RWPE1 (cell line): ENCODE results near the gene KIZ.

Experiments used
- CTCF ChIA-PET: fragments of 350-600 bp; sonication (Branson Sonifier 250); formaldehyde crosslinking; extraction: SDS; loops from one replicate; lab custom pipeline; 2021; lab: Yijun Ruan, JAX
- POLR2A ChIA-PET: fragments of 400-600 bp; formaldehyde crosslinking; extraction: SDS; loops from one replicate; lab custom pipeline; 2020; ENCODE audit warnings: antibody characterized with exemption; ENCODE audit not compliant: low non-redundant PET; lab: Yijun Ruan, JAX
- DNase-seq: peaks from one replicate; pipeline ENCODE4 v3.0.0; 2012; ENCODE audit warnings: low spot score
- H3K27ac ChIP-seq: fragments of 450-650 bp; 2 replicates; pipeline ENCODE4 v1.5.1; 2017
- CTCF ChIP-seq: fragments of 450-650 bp; conservative IDR thresholded peaks from 2 replicates; pipeline ENCODE4 v1.5.1; 2017; ENCODE audit warnings: low read depth, mild to moderate bottlenecking

Gene KIZ

GRCh38 chr20:21111416-21111815 lies 14.5 kb upstream of the KIZ start:
- POLR2A ChIA-PET, result no interaction called here
- CTCF ChIA-PET, result interaction anchor here (0.6 to 0.7 kb wide), 2 partner anchors 72 to 257 kb away, joined by 3 to 5 read pairs; no protein-coding TSS in a partner anchor
- no peak overlapping the region for H3K27ac ChIP-seq
- no peak for TF ChIP-seq CTCF
- DNase-seq, result no peak

DNA sequence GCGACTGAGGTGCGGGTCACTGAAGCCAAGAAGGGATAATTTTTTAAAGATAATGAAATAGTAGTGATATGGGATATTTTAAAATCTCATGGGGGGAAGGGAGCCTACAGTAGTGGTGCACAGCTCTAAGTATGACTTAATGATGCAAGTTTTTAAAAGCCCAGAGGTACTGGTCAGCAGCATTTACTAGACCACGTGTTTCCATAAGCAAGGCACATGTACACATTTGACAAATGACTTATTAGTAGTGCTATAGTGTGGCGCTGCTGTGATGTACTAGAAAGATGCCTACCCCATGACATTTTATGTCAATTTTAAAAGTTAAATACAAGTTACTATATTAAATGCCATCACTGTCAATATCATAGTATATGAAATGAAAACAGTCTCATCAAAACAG lies 12.2 kb upstream of the KIZ start:
- no peak overlapping the region for H3K27ac ChIP-seq
- no peak for DNase-seq
- ChIA-PET CTCF (no interaction called here), POLR2A (no interaction called here)
- no peak for TF ChIP-seq CTCF

DNA sequence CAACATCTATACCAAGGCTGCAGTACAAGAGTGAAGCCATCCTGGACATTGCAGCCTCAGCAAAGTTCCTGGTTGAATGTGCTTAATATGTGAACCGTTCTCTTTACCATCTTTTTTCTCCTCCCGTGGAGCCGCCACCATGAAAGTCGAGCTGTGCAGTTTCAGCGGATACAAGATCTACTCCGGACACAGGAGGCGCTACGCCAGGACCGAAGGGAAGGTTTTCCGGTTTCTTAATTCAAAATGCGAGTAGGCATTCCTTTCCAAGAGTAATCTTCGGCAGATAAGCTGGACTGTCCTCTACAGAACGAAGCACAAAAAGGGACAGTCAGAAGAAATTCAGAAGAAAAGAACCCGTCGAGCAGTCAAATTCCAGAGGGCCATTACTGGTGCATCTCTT lies 11.3 kb upstream of the KIZ start:
- CTCF ChIA-PET, result no interaction called here

GRCh38 chr20:21117521-21117920 lies 8.4 kb upstream of the KIZ start:
- ChIA-PET CTCF (interaction anchor here (0.8 kb wide), 1 partner anchor 65 kb away, joined by 5 read pairs; no protein-coding TSS in a partner anchor), POLR2A (no interaction called here)
- no peak overlapping the region for H3K27ac ChIP-seq
- no peak for TF ChIP-seq CTCF
- no peak for DNase-seq

More for the DNA sequence above, 11.3 kb upstream of the KIZ start:
- no peak for TF ChIP-seq CTCF
- DNase-seq, result no peak
- POLR2A ChIA-PET, result no interaction called here
- H3K27ac ChIP-seq, result no peak overlapping the region

DNA sequence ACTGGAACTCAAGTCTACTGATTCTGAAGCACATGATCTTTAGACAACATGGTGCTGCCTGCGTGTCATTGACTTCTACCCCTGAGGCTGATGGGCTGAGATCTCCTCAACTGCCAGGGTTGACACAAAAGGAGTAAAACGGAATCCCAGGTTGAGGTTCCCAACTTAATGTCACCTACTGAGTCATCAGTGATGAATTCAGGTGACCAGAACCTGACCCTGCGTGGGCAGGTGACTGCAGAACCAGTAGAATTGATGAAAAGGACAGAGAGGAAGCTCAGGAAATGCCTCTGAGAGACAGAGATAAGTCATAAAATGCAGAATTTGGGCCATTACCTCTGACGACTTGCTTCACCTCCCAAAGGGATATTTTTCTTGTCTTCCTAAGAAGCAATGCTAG lies 7.7 kb upstream of the KIZ start:
- POLR2A ChIA-PET, result no interaction called here
- no peak for TF ChIP-seq CTCF
- CTCF ChIA-PET, result interaction anchor here (0.8 kb wide), 1 partner anchor 1063 kb away, joined by 3 read pairs; no protein-coding TSS in a partner anchor
- DNase-seq, result no peak
- no peak overlapping the region for H3K27ac ChIP-seq

DNA sequence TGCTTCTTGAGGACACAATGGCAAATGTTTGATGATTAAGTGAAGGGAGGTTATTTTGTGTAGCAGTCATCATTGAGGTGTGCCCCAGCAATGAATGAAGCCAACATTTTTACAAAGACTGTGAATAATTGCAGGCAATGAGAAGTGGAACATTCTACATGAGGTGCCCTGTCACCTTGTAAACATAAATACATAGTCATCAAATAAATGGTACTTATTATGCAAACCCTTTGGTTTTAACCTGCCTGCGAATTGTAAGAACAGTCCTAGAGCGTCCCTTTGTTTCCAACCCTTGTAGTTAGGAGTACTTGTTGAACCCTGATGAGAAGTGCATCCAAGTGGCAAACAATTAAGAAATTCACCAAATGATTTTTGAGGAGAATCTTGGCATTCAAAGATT lies 7.1 kb upstream of the KIZ start:
- no peak overlapping the region for H3K27ac ChIP-seq
- ChIA-PET POLR2A (no interaction called here), CTCF (interaction anchor here (0.8 kb wide), 1 partner anchor 1064 kb away, joined by 3 read pairs; no protein-coding TSS in a partner anchor)
- DNase-seq, result no peak
- TF ChIP-seq CTCF, result no peak
